ENCODE results near the gene PNPO. TPM values are rescaled to one million over a fixed set of nuclear protein-coding genes. Genes with fewer than 3 reads are reported as not detected.

The PNPO gene
- total and polyA plus RNA-seq, 2 of the 13 experiments (the other 11 are each of a cell fraction or from before 2014, with no cell fraction given), result 47.9 to 63.3 TPM

- TF ChIP-seq KDM3A (CRISPR knock-in tag; IDR thresholded peaks at IDR 0.05; ENCODE audit: low read depth) (peak; percentile 71; the same call in 1 of the 2 replicates), RERE (CRISPR knock-in tag; IDR thresholded peaks at IDR 0.05; ENCODE audit: low read depth) (peak; percentile 10; the same call in 1 of the 2 replicates), ZNF275 (CRISPR knock-in tag; IDR thresholded peaks at IDR 0.05; ENCODE audit: borderline replicate concordance) (peak; percentile 88), ZNF576 (CRISPR knock-in tag; IDR thresholded peaks at IDR 0.05) (no peak), MYNN (CRISPR knock-in tag; IDR thresholded peaks at IDR 0.05; ENCODE audit: low read depth) (no peak; the same call in 1 of the 2 replicates), PHF20 (CRISPR knock-in tag; IDR thresholded peaks at IDR 0.05) (peak; percentile 85), ZNF510 (CRISPR knock-in tag; IDR thresholded peaks at IDR 0.05; ENCODE audit: low read depth) (peak; percentile 73; the same call in 1 of the 2 replicates), ZBTB7A (CRISPR knock-in tag; IDR thresholded peaks at IDR 0.05) (peak; percentile 31; the same call in 1 of the 2 replicates), HNRNPL (IDR thresholded peaks at IDR 0.05; ENCODE audit: low read depth, low read length) (0 out of 2 replicates have a peak, but pooled peaks have one; percentile 67), TEAD3 (CRISPR knock-in tag; optimal IDR thresholded peaks at IDR 0.05; ENCODE audit: borderline replicate concordance) (peak; percentile 73), NBN (conservative IDR thresholded peaks at IDR 0.05) (no peak), ZFP90 (CRISPR knock-in tag; IDR thresholded peaks at IDR 0.05; ENCODE audit: borderline replicate concordance) (peak; percentile 97), CBFB (CRISPR knock-in tag; IDR thresholded peaks at IDR 0.05) (peak; percentile 75; the same call in 1 of the 2 replicates), ZNF251 (CRISPR knock-in tag; IDR thresholded peaks at IDR 0.05) (no peak), ATRX (CRISPR knock-in tag; IDR thresholded peaks at IDR 0.05; ENCODE audit: borderline replicate concordance) (no peak), ZNF580 (CRISPR knock-in tag; IDR thresholded peaks at IDR 0.05; ENCODE audit: borderline replicate concordance, low read depth) (peak; percentile 87), ZNF549 (CRISPR knock-in tag; IDR thresholded peaks at IDR 0.05) (peak; percentile 86; the same call in 1 of the 2 replicates), GLMP (CRISPR knock-in tag; IDR thresholded peaks at IDR 0.05; ENCODE audit: borderline replicate concordance) (no peak), KLF16 (CRISPR knock-in tag; IDR thresholded peaks at IDR 0.05) (peak in 1 of 2 experiments; percentile 88; a peak in 1 of 4 replicates), PAWR (CRISPR knock-in tag; IDR thresholded peaks at IDR 0.05; ENCODE audit: borderline replicate concordance) (0 out of 2 replicates have a peak, but pooled peaks have one; percentile 28), RORA (CRISPR knock-in tag; IDR thresholded peaks at IDR 0.05) (no peak)
Observed at GRCh38 chr17:47941246-47942095, at the start of gene PNPO (continued).
